GM18867 (cell line): Measurements from ENCODE around the gene NR4A1.

Experiments
- ATAC-seq: cut with Tn5 transposase; IDR thresholded peaks from one replicate; pipeline ENCODE4 v1.9.1; 2021; ENCODE audit warnings: mild to moderate bottlenecking, moderate library complexity; ENCODE audit not compliant: unreplicated experiment

NR4A1 gene

DNA sequence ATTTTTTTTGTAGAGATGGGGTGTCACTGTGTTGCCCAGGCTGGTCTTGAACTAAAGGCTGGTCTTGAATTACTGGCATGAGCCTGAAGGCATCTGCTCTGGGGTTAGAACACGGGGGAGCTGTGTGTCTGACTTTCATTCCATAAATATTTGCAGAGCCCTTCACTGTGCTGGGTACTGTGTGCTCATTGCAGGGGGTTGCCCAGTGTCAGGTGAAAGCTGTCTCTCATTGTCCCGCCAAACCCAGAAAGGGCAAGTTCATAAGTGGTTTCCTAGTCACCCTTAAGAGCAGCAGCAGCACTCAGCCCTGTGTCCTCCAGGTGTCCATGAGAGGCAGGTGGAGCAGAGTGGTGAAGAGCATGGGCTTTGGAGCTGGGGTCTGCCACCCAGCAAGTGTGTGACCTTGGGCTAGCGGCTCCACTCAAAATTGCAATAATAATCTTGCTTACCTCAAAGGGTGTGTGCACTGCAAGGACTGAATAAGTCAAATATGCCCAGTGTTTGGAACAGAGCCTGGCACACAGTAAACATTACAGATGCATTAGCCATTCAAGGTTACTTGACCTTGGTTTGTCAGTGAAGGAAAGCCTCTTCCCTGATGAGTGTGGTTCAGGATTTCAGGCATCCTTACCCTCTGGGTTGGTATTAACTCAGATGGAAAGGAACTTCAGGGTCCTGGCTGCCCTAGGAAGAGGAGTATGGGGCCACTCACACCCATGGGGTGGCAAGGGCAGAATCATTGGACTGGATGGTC is 23.9 kb downstream of the NR4A1 start:
- no peak for ATAC-seq

DNA sequence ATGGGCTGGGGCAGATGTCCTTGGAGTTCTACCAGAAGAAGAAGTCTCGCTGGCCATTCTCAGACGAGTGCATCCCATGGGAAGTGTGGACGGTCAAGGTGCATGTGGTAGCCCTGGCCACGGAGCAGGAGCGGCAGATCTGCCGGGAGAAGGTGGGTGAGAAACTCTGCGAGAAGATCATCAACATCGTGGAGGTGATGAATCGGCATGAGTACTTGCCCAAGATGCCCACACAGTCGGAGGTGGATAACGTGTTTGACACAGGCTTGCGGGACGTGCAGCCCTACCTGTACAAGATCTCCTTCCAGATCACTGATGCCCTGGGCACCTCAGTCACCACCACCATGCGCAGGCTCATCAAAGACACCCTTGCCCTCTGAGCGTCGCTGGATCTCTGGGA is 25.6 kb downstream of the NR4A1 start:
- ATAC-seq, result no peak

DNA sequence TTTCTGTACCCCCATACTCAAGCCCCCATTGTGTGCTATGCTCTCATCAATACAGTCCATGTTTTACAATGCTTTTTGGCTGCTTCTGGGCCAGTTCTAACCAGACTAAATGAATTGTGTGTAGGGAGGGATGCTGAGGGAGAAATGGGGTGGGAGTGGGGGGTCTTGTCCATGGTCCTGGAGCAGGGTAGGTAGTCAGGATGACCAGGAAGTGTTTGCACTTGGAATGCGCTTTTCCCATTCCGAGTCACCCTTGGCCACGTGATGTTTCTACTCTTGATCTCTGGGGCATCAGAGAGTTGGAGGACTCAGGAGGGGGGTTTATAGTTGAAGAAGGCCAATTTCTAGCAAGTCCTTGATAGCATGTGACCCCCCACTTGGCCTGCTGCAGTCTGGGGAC is 27.0 kb downstream of the NR4A1 start:
- no peak for ATAC-seq

DNA sequence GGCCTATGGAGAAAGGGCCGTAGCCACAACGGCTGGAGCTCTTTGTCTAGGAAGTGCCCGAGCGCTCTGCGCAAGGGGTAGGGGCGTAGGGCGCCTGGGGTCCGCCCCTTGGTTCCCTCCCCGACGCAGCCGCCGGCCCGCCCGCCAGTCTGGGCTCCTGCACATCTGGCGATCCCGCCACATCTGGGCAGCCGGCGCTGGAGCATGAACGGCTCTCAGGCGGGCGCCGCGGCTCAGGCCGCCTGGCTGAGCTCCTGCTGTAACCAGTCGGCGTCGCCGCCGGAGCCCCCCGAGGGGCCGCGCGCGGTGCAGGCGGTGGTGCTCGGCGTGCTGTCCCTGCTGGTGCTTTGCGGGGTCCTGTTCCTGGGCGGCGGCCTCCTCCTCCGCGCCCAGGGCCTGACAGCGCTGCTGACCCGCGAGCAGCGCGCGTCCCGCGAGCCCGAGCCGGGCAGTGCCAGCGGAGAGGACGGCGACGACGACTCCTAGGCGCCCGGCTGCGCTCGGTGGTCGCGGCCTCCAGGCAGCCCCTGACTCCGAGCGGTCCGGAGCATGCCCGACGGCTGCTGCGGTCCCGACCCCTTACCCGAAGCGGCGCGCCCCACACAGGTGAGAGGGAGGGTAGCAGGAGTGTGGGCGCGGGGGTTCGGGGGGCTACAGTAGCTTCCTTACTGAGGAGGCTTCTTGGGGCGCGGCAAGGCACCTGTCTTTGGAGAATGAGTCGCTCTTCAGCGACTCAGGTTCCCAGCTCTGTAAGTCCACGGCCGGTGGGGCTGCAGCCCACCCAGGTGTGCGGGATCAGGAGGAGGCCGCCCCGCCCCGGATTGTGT is 28.5 kb downstream of the NR4A1 start, which contains the start of gene SMIM41:
TSS of gene SMIM41 (plus strand) at position 129 of the 827 bp plus-strand sequence. CDS start at position 205, 76 bp downstream.
- ATAC-seq, result no peak

DNA sequence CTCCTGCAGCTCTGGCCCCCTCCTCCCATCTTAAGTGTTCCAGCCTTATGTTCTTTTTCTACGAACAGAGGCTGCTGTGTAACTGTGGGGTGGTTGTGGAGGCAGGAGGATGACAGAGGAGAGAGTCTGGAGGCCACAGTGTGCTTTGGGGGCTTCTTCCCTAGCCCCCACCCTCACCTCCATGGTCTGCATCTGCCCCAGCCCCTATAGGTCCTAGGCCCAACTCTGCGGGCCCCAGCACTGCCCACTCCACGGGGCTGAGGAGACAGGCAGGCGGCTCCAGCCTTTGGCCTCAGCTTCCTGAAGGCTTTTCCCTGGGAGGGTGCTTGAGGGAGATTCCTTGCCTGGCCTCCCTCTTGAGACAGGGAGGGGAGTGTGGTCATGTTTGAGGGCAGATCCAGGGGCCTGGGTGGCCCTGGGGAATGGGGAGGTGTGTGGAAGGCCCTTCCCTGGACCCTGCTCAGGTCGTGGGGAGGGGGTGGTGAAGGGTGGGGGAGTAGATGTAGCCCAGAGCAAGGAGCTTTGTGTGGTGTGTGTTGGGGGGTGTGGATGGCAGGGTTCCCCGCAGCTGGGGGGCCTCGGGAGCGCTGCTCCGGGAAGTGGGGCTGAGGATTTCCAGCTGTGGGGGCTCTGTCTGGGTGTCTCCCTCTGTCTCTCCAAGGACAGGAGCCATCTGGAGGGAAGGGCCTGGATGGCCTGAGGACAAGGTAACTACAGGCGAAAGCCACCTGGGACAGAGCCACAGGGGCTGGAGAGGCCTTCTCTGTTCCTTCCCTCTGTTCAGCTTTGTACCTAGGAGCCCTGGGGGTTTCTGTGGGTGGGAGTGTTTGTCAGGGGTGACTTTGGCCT is 29.4 kb downstream of the NR4A1 start:
- no peak for ATAC-seq

DNA sequence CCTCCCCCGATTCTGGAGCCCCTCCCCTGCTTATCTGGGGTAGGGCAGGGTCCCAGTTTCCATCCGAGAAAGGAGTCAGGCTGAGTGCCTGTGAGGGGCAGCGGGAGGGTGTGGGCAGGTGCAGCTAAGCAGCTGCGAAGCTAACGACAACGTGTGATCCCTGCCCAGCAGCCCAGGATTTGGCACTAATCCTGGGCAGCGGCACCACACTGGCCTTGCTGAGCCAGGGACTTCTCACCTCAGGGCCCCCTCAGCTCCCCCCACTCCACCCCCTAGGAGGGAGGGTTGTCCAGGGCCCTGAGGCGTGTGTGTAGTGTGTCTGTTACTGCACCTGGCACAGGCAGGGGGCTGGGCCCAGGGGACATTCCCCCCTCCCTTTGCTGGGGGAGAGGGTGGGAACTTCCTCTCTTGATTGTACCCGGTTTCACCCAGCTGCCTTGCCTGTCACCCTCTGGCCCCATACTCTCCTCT is 30.1 kb downstream of the NR4A1 start:
- ATAC-seq, result no peak

DNA sequence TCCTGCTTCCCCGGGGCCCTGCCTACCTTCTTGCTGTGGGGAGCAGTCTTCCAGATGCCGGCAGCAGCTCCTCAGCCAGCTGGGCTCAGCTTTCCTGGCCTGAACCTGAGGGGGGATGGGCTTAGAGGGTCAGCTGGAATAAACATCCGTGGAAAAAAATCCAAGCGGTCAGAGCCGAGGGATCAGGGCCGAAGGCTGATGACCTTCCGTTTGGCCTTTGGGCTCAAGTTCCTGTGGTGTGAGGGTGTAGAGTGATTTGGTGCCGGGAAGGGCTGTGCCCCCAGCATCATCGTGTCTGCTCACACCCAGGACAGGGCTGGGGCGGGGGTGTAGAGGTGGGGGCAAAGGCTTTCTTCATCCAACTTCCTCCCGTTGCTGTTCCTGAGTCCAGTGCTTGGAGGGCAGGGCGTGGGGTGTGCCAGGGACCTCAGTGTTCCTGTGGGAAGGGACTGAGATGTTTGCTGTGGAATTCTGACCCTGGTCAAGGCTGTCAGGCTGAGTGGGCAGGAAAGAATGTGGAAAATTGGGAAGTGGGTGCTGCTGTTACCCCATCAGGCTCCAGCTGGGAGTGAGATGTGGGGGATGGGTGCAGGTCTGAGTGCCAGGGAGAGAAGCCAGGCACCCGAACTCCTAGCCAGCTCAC is 30.9 kb downstream of the NR4A1 start:
- no peak for ATAC-seq

DNA sequence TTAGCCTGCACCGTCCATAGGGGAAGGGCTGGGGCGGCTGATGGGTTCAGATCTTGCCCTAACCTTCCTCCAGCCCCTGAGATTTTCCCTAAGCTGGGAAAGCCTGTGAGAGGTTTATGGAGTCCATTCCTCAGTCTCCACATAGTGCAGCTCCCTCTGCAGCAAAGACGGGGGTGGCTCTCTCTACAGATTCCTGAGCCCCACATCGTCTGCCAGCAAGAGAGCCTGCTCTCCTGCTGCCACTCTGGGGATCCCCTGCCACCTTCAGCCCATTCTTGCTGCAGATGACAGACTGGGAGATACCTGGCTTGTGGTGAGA is 31.4 kb downstream of the NR4A1 start:
- no peak for ATAC-seq

DNA sequence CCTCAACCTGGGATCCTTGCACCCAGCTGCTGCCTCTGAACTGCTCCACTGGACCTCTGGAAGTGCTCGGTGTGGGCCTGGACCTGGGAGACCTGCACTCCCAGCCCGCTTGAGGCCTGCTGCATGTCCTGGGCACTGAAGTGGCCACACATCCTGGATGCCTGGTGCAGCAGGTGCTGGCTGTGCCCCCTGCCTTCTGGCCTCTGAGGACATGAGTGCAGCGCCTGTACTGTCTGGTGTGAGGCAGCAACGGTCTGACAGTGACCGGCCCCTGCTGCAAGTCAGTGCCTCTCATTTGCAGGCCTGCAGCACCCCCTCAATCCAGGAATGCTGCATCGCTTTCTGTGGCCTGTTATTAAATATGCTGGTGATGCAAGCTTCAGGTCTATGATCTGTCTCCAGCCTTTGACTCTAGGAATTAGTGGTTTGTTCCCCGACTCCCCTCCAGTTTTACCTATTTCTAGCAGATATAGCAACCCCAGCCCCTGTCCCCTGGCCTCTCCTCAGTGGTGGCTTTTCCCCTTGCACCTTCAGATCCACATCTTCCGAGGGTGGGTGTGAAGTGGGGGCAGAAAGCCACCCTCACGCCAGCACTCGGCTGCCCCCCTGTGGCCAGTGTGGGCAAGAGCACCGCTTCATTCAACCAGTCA is 31.9 kb downstream of the NR4A1 start:
- peak; percentile 55 for ATAC-seq

DNA sequence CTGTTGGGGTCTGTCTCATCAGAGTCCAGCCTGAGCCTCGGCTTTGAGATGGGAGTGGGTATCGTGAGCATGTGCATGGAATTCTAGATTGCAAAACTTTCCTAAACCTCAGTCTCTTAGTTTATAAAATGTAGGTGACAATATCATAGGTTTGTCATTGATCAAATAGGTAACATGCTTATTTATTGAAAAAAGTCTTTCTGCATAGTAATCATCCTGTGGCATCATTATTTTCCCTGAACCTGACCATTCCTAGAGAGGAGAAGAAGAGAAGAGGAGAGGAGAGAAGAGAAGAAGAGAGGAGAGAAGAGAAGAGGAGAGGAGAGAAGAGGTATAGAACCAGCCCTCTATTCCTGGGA is 32.4 kb downstream of the NR4A1 start:
- no peak for ATAC-seq

DNA sequence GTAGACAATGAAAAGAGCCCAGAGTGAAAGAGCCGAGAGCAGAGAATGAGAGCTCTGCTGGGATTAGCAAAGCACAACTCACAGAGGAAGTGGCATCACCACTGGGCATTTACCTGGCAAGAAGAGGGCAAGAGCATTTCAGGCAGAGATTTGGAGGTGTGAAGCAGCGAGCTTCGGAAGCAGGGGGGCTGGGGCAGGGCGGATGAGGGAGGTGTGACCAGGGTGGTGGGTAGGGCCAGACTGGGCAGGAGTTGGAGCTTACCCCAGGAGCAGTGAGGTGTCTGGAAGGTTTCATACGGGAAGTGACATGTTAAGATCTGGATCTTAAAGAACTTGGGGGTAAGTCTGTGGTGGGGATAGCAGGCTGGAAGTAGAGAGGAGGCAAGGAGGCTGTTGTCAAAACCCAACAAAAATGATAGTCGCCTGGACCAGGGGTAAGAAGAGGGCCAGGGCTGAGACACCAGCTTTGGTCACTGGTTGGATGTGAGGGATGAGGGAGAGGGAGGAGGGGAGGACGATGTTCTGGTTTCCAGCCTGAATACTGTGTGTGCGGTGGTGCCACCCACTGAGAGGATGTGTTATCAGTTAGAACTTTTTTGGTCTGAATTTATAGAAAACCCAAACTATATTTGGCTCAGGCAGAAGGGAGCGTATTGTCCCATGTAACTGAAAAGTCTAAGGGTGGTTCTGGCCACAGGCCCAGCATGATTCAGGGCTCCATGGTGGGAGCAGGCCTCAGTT is 33.4 kb downstream of the NR4A1 start:
- ATAC-seq, result no peak

DNA sequence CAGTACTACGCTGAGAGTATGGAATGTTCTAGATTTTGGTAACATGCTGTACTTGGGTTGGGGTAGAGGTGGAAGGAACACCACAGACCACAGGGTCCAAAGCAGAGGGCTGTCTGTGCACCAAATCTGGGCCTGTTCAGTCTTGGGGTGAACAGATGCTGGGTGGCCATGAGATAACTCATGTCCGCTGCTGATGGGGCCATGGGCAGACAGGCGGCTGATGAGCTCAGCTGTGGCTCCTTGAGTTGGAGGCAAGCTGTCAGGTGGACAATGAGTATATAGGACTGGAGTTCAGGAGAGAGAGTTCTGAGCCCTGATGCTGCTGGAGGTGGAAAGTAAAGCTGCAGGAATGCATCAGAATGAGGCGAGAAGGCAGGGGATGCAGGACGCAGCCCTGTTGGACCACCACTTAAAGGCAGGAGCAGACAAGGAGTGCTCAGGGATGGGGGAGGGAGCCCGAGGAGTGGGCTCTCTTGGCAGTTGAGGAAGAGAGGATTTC is 34.5 kb downstream of the NR4A1 start:
- no peak for ATAC-seq

DNA sequence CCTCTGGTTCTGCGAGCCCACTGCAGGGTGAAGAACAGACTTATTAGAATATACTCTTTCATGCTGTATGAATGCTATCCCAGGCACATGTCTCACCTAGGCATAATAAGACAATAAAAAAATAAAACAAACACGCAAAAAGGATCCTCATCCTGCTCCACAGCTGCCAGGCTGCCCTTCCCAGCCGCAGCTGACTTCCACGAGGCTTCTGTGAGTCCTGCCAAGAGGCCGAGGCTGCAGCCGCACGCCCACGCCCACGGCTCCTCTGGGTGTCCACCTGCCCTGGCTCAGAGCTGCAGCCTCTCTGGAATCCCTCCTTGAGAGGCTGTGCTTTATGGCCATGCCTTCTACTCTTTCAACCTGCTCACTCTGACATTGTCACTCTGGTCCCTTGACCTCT is 35.1 kb downstream of the NR4A1 start:
- ATAC-seq, result no peak

DNA sequence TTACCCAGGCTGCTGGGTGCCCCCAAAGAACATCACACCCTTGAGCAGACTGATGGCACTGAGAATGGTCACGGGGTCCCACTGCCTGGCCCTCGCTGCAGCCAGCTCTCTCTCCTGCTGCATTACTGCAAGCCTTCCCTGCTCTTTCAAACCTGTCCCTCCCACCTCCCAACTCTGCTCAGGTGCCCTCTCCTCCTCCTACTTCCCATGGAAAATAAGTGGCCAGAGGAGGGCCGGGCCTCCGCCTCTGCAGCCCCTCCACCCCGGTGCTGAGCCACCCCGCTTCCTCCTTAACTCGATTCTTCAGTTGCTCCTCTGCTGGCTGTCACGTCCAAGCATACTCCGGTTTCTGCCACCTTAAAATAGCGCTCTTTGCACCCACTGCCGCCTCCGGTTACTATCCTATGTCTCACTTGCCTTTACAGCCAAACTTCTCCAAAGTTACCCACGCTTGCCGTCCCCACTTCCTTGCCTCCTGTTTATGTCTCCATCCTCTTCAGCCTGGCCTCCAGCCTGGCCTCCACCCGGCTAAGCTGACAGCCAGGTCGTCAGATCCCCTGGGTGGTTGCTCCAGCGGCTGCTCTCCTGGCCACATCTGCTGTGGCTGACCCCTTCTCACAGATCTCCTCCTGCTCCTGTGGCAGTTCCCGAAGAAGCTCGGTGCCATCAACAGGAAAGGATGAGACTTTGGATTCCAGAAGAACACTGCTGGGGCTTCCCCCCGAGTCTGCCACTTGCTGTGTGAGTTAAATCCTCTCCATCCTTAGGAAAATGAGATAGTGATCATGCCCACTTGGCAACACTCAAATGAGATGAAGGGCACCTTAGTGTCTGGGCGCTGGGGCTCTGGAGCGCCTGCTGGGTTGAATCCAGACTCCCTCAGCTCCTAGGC is 35.9 kb downstream of the NR4A1 start:
- no peak for ATAC-seq

DNA sequence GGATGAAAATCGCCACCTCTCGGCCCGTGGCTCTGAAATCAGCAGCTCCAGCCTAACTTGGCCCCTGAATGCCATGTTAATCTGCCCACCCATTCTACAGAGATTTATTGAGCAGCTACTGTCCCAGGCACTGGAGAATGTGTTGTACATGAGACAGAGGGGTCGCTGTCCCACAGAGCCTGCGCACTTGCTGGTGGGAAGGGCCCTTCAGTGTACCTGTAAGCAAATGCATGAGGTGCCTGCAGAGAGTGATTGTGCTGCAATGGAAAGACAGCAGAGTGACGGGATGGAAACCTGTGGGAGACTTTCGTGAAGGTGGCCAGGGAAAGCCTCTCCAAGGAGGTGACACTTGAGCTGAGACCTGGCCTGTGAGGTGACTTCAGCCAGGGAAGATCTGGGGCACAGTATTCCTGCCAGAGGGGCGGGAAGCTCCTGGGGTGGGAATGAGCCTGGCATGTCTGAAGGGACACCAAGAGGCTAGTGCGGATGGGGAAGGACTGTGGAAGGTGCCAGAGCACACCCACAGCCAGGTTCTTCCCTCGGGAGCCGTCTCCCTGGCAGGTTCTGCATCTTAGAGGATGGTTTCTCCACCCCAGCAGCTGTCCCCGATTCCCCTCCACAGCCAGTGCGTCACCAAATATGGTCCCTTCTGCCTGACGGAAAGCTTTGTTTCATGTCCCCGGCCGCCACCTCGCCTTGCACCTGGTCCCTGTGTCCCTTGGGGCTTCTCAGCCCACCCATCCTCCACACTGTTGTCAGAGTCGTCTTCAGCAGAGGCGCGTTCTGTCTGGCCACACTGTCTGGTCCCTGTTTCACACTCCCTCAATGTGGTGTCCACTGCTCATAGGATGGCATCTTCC is 36.9 kb downstream of the NR4A1 start:
- ATAC-seq, result no peak

DNA sequence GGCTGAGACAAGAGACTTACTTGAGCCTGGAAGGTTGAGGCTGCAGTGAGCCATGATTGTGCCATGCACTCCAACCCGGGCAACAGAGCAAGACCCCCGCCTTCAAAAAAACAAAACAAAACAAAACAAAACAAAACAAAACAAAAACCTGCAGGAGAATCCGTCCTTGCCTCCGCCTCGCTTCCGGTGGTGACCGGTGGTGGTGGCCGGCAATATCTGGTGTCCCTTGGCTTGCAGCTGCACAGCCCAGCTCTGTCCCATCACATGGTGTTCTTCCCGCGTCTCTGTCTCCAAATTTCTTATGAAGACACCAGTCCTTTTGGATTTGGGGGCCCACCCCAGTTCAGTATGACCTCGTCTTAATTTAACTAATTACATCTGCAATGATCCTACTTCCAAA is 38.2 kb downstream of the NR4A1 start:
- ATAC-seq, result no peak

DNA sequence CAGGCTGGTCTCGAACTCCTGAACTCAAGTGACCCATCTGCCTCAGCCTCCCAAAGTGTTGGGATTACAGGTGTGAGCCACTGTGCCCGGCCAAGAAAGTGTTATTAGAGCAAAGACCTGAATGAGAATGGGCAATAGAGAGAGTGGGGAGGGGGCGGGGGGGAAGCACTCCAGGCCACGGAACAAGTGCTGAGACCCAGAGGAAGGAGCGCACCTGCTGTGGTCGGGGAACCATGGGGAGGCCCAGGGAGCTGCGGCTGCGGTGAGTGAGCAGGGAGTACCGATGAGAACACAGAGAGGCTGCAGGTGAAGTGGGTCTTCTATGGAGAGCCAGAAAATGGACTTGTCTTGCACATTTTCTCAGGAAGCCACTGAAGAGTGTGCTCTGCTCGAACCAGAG is 39.0 kb downstream of the NR4A1 start:
- no peak for ATAC-seq

DNA sequence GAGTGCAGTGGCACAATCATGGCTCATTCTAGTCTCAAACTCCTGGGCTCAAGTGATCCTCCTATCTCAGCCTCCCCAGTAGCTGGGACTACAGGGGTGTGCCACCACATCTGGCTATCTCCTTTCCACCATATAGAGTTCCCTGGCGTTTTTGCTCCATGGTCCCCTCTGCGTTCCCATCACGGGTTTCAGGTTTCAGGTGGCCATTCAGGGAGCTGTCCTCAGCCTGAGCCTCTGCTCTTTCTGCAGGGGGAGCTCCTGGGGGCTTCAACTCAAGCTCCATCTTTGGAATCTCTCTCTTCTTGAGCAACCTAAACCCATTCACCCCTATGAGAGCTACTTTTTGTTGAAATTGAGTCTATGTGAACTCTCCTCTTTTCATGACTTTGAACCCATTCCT is 39.8 kb downstream of the NR4A1 start:
- ATAC-seq, result no peak
